GM12878 (cell line): ENCODE results near the gene DERL3. TPM values are rescaled to one million over a fixed set of nuclear protein-coding genes. Genes with fewer than 3 reads are reported as not detected.
A peak's percentile ranks its signal among the peaks of the same experiment; 100 is the strongest.

Experiments
- BCL11A ChIP-seq: IDR thresholded peaks from 2 replicates; pipeline ENCODE4 v1.6.1; 2011; ENCODE audit warnings: low read depth, low read length
- BCLAF1 ChIP-seq: fragments of 450-650 bp; IDR thresholded peaks from 2 replicates; pipeline ENCODE4 v1.6.1; 2017; ENCODE audit warnings: antibody characterized with exemption, mild to moderate bottlenecking, moderate library complexity
- BHLHE40 ChIP-seq, 2 experiments: fragments of 450-650 bp in 1 of 2; IDR thresholded peaks; 2 replicates each; pipeline ENCODE4 v1.6.1; 2011 to 2017; ENCODE audit warnings: low read depth in 2 of 2, borderline replicate concordance in 1 of 2, improper control_type of control experiment in 1 of 2, low read length in 1 of 2, mild to moderate bottlenecking in 1 of 2
- CEBPZ ChIP-seq: fragments of 150-350 bp; IDR thresholded peaks from 2 replicates; pipeline ENCODE4 v1.6.1; 2016; ENCODE audit warnings: low read depth, low read length
- CREB1 ChIP-seq: IDR thresholded peaks from 2 replicates; pipeline ENCODE4 v1.6.1; 2012; ENCODE audit warnings: low read depth, mild to moderate bottlenecking, inconsistent platforms
- CREM ChIP-seq: IDR thresholded peaks from 2 replicates; pipeline ENCODE4 v1.6.1; 2014; ENCODE audit warnings: antibody characterized with exemption, low read depth
- DPF2 ChIP-seq: fragments of 450-650 bp; IDR thresholded peaks from 2 replicates; pipeline ENCODE4 v1.6.1; 2017; ENCODE audit warnings: mild to moderate bottlenecking
- EGR1 ChIP-seq, 2 experiments: IDR thresholded peaks; 1 replicate in 1 of 2; 2 replicates in 1 of 2; pipeline ENCODE4 v1.6.1; 2011 to 2012; ENCODE audit warnings: low read depth in 2 of 2, low read length in 2 of 2, borderline replicate concordance in 1 of 2, mild to moderate bottlenecking in 1 of 2, moderate library complexity in 1 of 2
- GATAD2B ChIP-seq: fragments of 450-650 bp; conservative IDR thresholded peaks from 2 replicates; pipeline ENCODE4 v1.6.1; 2017; ENCODE audit warnings: low read depth, mild to moderate bottlenecking, moderate library complexity
- IRF3 ChIP-seq: fragments of 450-650 bp; IDR thresholded peaks from 2 replicates; pipeline ENCODE4 v1.6.1; 2014; ENCODE audit warnings: mild to moderate bottlenecking
- LARP7 ChIP-seq: fragments of 450-650 bp; IDR thresholded peaks from 2 replicates; pipeline ENCODE4 v1.6.1; 2017; ENCODE audit warnings: mild to moderate bottlenecking
- MXI1 ChIP-seq: fragments of 150-350 bp; IDR thresholded peaks from 2 replicates; pipeline ENCODE4 v1.6.1; 2011; ENCODE audit warnings: low read depth, mild to moderate bottlenecking, inconsistent platforms, low read length, improper control_type of control experiment
- POLR2A ChIP-seq: IDR thresholded peaks from 2 replicates; pipeline ENCODE4 v1.6.1; 2011; ENCODE audit warnings: low read depth, mild to moderate bottlenecking, low read length
- POLR2AphosphoS2 ChIP-seq: IDR thresholded peaks from 2 replicates; pipeline ENCODE4 v1.6.1; 2011; ENCODE audit warnings: low read depth, mild to moderate bottlenecking, low read length, improper control_type of control experiment, moderate library complexity
- RAD21 ChIP-seq: IDR thresholded peaks from 2 replicates; pipeline ENCODE4 v1.6.1; 2011; ENCODE audit warnings: mild to moderate bottlenecking, low read depth, low read length, moderate library complexity; ENCODE audit not compliant: insufficient read depth
- RCOR1 ChIP-seq: conservative IDR thresholded peaks from 2 replicates; pipeline ENCODE4 v1.6.1; 2012; ENCODE audit warnings: low read depth, low read length, improper control_type of control experiment
- RUNX3 ChIP-seq: IDR thresholded peaks from 2 replicates; pipeline ENCODE4 v1.6.1; 2012; ENCODE audit warnings: low read length, inconsistent platforms
- SREBF2 ChIP-seq: IDR thresholded peaks from 2 replicates; pipeline ENCODE4 v1.6.1; 2012; ENCODE audit warnings: mild to moderate bottlenecking, low read length
- TCF3 ChIP-seq: IDR thresholded peaks from 2 replicates; pipeline ENCODE4 v1.6.1; 2012; ENCODE audit warnings: low read depth, mild to moderate bottlenecking, low read length, borderline replicate concordance; ENCODE audit not compliant: insufficient read depth
- USF1 ChIP-seq: IDR thresholded peaks from 2 replicates; pipeline ENCODE4 v1.6.1; 2011; ENCODE audit warnings: borderline replicate concordance, low read depth, mild to moderate bottlenecking, moderate library complexity, mixed read lengths, low read length; ENCODE audit not compliant: insufficient read depth; ENCODE audit errors: extremely low read length
- ZNF207 ChIP-seq: fragments of 450-650 bp; IDR thresholded peaks from 2 replicates; pipeline ENCODE4 v1.6.1; 2014; ENCODE audit warnings: antibody characterized with exemption, mild to moderate bottlenecking, borderline replicate concordance
- polyA plus RNA-seq, 11 experiments: library from polyadenylated mRNA; depleted of rRNA in 4 of 11; unstranded in 6 of 11; stranded (reverse) in 5 of 11; fragments of >200 nt; fragmentation: Nextera tagmentation in 4 of 11; fragmentation: Illumina TruSeq in 1 of 11; extraction: Ambion mirVana in 4 of 11; extraction: Trizol in 1 of 11; gene quantifications; 1 replicate in 1 of 11; 2 replicates in 10 of 11; pipeline versions ENCODE4 v1.2.1 to v1.2.3, GENCODE V29; 2011 to 2016; ENCODE audit warnings: inconsistent platforms in 2 of 11, missing spikeins in 2 of 11, low read depth in 1 of 11
- total RNA-seq, 4 experiments: library from RNA; depleted of rRNA in 3 of 4; stranded (reverse); fragments of >200 nt in 3 of 4; fragmentation: Illumina TruSeq in 1 of 4; extraction: Trizol in 1 of 4; gene quantifications; 2 replicates each; pipeline versions ENCODE4 v1.2.1 to v1.2.3, GENCODE V29; 2013 to 2021

Gene DERL3
- total and polyA plus RNA-seq, 10 of the 15 experiments (the other 5 are each of a cell fraction or from before 2014, with no cell fraction given): 4.1 to 52.4 (median 14.1) TPM

GRCh38 chr22:23838681-23839468 is at the start of gene DERL3 (continued):
- TF ChIP-seq CEBPZ: peak; percentile 81
- peak; percentile 82 for TF ChIP-seq RUNX3
- peak; percentile 82; the same call in 1 of the 2 replicates for TF ChIP-seq RCOR1
- peak; percentile 88 for TF ChIP-seq CREB1
- peak; percentile 47; the same call in 1 of the 2 replicates for TF ChIP-seq DPF2
- no peak for TF ChIP-seq RAD21
- peak; percentile 88 for TF ChIP-seq USF1
- peak; percentile 86 to 94 for TF ChIP-seq BHLHE40 (IDR thresholded peaks at IDR 0.05; ENCODE audit: borderline replicate concordance in 1 of 2, low read depth in 2 of 2, low read length in 1 of 2)
- peak; percentile 49; the same call in 1 of the 2 replicates for TF ChIP-seq TCF3
- no peak for TF ChIP-seq BCL11A
- peak; percentile 70 for TF ChIP-seq POLR2A
- peak; percentile 72; the same call in 1 of the 2 replicates for TF ChIP-seq CREM
- 0 out of 2 replicates have a peak, but pooled peaks have one; percentile 30 for TF ChIP-seq POLR2AphosphoS2
- TF ChIP-seq GATAD2B: 0 out of 2 replicates have a peak, but pooled peaks have one; percentile 55
- peak; percentile 74; the same call in 1 of the 2 replicates for TF ChIP-seq LARP7
- TF ChIP-seq MXI1: peak; percentile 95
- TF ChIP-seq EGR1 (IDR thresholded peaks at IDR 0.05; ENCODE audit: borderline replicate concordance in 1 of 2, low read depth in 2 of 2, low read length in 2 of 2): peak in 1 of 2 experiments; percentile 88; a peak in 2 of 3 replicates
- 0 out of 2 replicates have a peak, but pooled peaks have one; percentile 16 for TF ChIP-seq SREBF2
- TF ChIP-seq IRF3: peak; percentile 89
- no peak for TF ChIP-seq BCLAF1
- TF ChIP-seq ZNF207: peak; percentile 71; the same call in 1 of the 2 replicates
- TF ChIP-seq, all 136 proteins: peak for 53
